C1 segment of cervical spinal cord (tissue), 14 donors: Measurements from ENCODE around the gene TMEM116.
"Not testable (repeated sequence)": the region's sequence is repeated elsewhere in the genome, so short reads cannot be mapped to it uniquely, and the experiment has no call there.

Experiments used
- DNase-seq, 14 donors: peaks; one replicate each; lab custom pipeline; 2025; lab: John Stamatoyannopoulos, UW

TMEM116 gene

GRCh38 chr12:111976291-111976690 lies 36.7 kb downstream of the TMEM116 start:
- DNase-seq = no peak

- no peak for DNase-seq
Measured at GRCh38 chr12:111975161-111975931, 37.6 kb downstream of the TMEM116 start.

DNA sequence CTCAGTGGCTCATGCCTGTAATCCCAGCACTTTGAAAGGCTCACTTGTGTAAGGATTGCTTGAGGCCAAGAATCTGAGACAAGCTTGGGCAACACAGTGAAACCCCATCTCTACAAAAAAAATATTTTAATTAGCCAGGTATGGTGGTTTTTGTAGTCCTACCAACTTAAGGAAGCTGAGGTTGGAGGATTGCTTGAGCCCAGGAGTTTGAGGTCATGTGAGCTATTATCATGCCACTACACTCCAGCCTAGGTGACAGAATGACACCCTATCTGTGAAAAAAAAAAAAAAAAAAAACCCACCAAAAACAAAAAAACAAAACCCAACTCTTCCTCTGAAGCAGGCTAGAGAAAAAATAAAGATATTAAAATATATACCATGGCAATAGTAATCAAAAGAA lies 41.2 kb downstream of the TMEM116 start:
- no peak for DNase-seq

- no peak for DNase-seq
Measured at GRCh38 chr12:111964935-111965334, 48.0 kb downstream of the TMEM116 start.

DNA sequence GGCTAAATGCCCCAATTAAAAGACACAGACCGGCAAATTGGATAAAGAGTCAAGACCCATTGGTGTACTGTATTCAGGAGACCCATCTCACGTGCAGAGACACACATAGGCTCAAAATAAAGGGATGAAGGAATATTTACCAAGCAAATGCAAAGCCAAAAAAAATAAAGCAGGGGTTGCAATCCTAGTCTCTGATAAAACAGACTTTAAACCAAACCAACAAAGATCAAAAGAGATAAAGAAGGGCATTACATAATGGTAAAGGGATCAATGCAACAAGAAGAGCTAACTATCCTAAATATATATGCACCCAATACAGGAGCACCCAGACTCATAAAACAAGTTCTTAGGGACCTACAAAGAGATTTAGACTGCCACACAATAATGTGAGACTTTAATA lies 53.4 kb downstream of the TMEM116 start:
- DNase-seq = not testable (repeated sequence)

- DNase-seq = not testable (repeated sequence)
Measured at GRCh38 chr12:111957224-111957623, 55.7 kb downstream of the TMEM116 start.

GRCh38 chr12:111954969-111955368 lies 58.0 kb downstream of the TMEM116 start:
- no peak for DNase-seq

DNA sequence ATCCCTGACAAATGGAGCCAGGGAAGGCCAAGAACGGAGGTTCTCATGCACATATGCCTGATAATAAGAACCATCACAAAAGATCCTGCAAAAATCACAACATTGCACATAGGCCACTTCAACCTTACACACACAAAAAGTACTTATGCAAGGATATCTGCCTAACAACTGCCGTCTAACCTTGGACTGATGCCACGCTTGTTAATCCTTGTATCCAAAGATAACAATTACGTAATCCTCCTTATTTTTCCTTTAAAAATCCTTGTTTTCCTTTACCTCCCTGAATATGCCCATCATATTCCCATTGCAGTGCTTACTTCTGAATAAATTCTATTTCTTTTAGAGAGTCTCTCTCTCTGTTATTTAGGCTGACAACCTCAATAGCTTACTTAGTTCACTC lies 59.5 kb downstream of the TMEM116 start:
- DNase-seq = no peak

GRCh38 chr12:111952084-111952787 lies 60.7 kb downstream of the TMEM116 start:
- not testable (repeated sequence) for DNase-seq

DNA sequence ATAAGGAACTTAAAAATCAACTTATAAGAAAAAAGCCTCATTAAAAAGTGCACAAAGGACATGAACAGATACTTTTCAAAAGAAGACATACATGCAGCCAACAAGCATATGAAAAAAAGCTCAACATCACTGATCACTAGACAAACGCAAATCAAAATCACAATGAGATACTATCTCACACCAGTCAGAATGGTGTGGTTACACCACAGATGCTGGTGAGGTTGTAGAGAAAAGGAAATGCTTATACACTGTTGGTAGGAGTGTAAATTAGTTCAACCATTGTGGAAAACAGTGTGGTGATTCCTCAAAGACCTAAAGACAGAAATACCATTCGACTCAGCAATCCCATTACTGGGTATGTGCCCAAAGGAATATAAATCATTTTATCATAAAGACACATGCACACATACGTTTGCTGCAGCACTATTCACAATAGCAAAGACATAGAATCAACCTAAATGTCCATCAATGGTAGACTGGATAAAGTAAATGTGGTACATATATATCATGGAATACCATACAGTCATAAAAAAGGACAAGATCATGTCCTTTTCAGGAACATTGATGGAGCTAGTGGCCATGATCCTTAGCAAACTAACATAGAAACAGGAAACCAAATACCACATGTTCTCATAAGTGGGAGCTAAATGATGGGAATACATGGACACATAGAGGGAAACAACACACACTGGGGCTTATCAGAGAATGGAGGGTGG lies 61.8 kb downstream of the TMEM116 start:
- DNase-seq = not testable (repeated sequence)

DNA sequence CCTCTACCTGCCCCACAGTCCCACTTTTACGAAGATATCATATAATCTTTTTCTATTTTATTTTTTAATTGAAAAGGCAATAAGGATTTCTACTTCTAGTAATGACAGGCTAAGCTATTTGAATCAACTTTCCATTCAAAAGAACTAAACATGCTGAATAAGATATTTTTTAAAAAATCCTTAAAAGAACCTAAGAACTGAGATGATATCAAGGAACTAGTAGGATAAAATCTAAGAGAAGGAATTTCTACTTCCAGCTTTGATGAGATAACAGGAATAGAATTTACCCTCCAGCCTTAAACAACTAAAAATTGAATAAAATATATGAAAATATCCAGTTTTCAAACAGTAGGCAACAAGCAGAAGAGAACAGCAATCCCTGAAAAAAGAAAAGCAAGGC lies 69.0 kb downstream of the TMEM116 start:
- DNase-seq = no peak

DNA sequence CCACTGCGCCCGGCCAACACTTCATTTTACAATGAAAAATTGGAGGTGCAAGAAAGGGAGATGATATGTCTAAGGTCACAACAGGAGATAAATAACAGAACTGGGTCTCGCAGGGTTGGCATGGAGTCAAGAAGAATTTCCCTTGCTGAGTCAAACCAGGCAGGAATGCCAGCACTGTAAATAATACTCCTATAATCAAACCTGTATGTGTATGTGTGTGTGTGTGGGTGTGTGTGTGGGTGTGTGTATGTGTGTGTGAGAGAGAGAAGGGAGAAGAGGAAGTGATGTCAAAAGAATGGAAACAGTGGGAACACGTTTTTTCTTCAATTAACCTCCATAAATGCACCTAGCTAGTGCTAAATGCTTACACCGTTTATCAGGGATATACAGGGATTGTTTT lies 70.4 kb downstream of the TMEM116 start:
- DNase-seq = no peak

GRCh38 chr12:111937429-111937828 lies 75.5 kb downstream of the TMEM116 start:
- no peak for DNase-seq

- no peak for DNase-seq
Measured at GRCh38 chr12:111936869-111937268, 76.1 kb downstream of the TMEM116 start.

DNA sequence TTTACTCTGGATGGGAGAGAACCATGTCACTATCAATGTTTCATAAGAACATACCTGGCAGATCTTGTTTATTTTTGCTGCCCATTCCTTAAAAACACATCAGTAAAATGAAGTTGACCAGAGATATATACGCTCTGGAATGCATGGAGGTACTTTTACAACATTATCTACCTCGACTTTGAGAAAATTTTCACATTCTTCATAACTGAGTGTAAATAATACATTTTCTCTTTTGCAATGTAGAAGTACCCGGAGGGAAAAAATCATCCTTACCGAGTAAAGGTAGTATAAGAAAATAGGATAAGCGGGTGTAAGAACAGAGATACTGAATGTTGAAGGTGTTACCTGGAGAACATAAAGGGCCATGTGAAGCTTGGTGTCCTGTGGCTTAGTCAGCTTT lies 80.7 kb downstream of the TMEM116 start:
- no peak for DNase-seq

DNA sequence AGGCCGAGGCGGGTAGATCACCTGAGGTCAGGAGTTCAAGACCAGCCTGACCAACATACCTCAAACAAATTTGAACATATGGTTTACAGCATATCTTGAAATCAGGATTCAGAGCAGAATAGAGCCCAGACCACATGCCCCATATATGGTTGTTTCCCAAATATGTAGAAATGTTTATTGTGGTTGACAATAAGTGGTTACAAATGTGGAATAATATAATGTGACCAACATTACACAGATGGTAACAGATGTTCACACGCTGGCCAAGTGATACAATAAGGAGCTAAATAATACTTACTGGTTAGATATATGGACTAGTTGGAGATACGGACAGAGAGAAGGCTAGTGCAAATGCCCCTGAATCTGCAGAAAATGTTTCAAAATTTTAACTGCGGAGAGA lies 85.6 kb downstream of the TMEM116 start:
- no peak for DNase-seq

GRCh38 chr12:111926631-111927030 lies 86.3 kb downstream of the TMEM116 start:
- DNase-seq = no peak

- no peak for DNase-seq
Measured at GRCh38 chr12:111925171-111925570, 87.8 kb downstream of the TMEM116 start.

DNA sequence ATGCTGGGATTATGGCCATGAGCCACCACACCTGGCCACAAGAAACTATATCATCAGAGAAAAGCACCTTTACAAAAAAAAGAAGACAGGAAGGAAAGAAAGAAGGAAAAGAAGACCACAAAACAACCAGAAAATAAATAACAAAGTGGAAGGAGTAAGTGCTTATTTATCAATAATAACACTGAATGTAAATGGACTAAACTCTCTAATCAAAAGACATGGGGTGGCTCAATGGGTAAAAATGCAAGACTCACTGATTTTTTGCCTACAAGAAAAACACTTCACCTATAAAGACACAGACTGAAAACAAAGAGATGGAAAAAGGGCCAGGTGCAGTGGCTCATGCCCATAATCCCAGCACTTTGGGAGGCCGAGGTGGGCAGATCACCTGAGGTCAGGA lies 105.2 kb downstream of the TMEM116 start:
- DNase-seq = no peak

DNA sequence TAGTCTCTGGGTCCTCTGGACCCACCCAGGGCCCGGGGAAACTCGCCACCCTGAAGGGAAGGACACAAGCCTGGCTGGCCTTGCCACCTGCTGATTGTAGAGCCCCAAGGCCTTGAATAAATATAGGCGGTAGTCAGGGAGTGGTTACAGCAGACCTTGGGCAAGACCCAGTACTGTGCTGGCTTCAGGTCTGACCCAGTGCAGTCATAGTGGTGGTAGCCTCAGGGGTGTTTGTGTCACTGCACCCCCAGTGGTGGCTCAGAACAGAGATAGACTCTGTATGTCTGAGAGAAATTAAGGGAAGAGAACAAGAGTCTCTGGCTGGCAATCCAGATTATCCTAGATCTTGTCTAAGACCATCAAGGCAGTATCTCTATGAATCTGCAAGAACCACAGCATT lies 107.5 kb downstream of the TMEM116 start:
- DNase-seq = no peak

DNA sequence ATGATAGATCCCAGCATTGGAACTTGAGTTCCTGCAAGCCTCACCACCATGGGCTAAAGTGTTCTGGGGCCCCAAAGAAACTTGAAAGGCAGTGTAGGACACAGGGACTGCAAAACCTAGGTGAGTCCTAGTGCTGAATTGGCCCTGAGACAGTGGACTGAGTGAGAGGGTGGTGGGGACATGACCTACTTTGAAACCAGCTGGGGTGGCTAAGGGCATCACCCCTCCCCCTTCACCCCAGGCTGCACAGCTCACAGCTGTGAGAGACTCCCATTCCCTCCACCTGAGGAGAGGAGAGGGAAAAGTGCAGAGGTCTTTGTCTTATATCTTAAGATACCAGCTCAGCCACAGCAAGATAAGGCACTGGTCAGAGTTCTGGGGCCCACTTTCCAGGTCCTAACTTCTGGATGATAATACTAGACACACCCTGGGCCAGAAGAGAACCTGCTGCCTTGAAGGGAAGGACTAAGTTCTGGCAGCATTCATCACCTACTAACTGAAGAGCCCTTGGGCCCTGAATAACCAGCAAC lies 108.5 kb downstream of the TMEM116 start:
- no peak for DNase-seq

GRCh38 chr12:111901182-111901581 lies 111.8 kb downstream of the TMEM116 start:
- DNase-seq = no peak
